HEK293 (cell line): ENCODE results near the gene LPIN1.

ENCODE experiments used
- CTCF ChIP-seq: fragments of 450-650 bp; formaldehyde crosslinking; IDR thresholded peaks from 2 replicates; pipeline ENCODE4 v1.5.1; 2016; ENCODE audit warnings: missing biosample characterization, missing genetic modification characterization
- KLF9 ChIP-seq: fragments of 450-650 bp; formaldehyde crosslinking; IDR thresholded peaks from 2 replicates; pipeline ENCODE4 v1.5.1; 2016; ENCODE audit warnings: missing biosample characterization, missing genetic modification characterization, low read depth
- MEIS1 ChIP-seq: sonication (generic); formaldehyde crosslinking; IDR thresholded peaks from 2 replicates; pipeline ENCODE4 v1.8.1; 2022; ENCODE audit warnings: missing genetic modification reagents, mild to moderate bottlenecking, borderline replicate concordance
- PBX3 ChIP-seq: sonication (generic); formaldehyde crosslinking; IDR thresholded peaks from 2 replicates; pipeline ENCODE4 v1.8.1; 2022; ENCODE audit warnings: mild to moderate bottlenecking, moderate library complexity, missing genetic modification reagents
- REST ChIP-seq: fragments of 450-650 bp; formaldehyde crosslinking; IDR thresholded peaks from 2 replicates; pipeline ENCODE4 v1.5.1; 2016; ENCODE audit warnings: missing biosample characterization, missing genetic modification characterization
- ZBTB21 ChIP-seq: fragments of 450-650 bp; formaldehyde crosslinking; IDR thresholded peaks from 2 replicates; pipeline ENCODE4 v1.5.1; 2017; ENCODE audit warnings: missing biosample characterization, missing genetic modification characterization
- ZFP37 ChIP-seq: fragments of 450-650 bp; formaldehyde crosslinking; IDR thresholded peaks from 2 replicates; pipeline ENCODE4 v1.5.1; 2016; ENCODE audit warnings: missing biosample characterization, missing genetic modification characterization
- ZNF10 ChIP-seq: fragments of 450-650 bp; formaldehyde crosslinking; IDR thresholded peaks from 2 replicates; pipeline ENCODE4 v1.5.1; 2017; ENCODE audit warnings: missing biosample characterization, missing genetic modification characterization
- ZNF140 ChIP-seq: fragments of 450-650 bp; formaldehyde crosslinking; IDR thresholded peaks from 2 replicates; pipeline ENCODE4 v1.5.1; 2016; ENCODE audit warnings: missing biosample characterization, missing genetic modification characterization
- ZNF24 ChIP-seq: fragments of 450-650 bp; formaldehyde crosslinking; IDR thresholded peaks from 2 replicates; pipeline ENCODE4 v1.5.1; 2016; ENCODE audit warnings: missing biosample characterization, missing genetic modification characterization
- ZNF274 ChIP-seq, 2 experiments: fragments of 200-500 bp in 1 of 2; fragments of 450-650 bp in 1 of 2; sonication (Bioruptor generic) in 1 of 2; formaldehyde crosslinking in 1 of 2; IDR thresholded peaks; 2 replicates each; pipeline versions ENCODE4 v1.5.1 to v1.6.1; 2014 to 2016; ENCODE audit warnings: borderline replicate concordance in 1 of 2, inconsistent platforms in 1 of 2, low read length in 1 of 2, missing biosample characterization in 1 of 2, missing genetic modification characterization in 1 of 2
- ZNF76 ChIP-seq: fragments of 450-650 bp; formaldehyde crosslinking; IDR thresholded peaks from 2 replicates; pipeline ENCODE4; 2016; ENCODE audit warnings: low read depth, missing biosample characterization, missing genetic modification characterization, borderline replicate concordance

- TF ChIP-seq KLF9 (tag by site-specific recombination) (no peak), ZNF24 (tag by site-specific recombination) (no peak), ZNF10 (tag by site-specific recombination) (no peak), CTCF (tag by site-specific recombination) (no peak), ZBTB21 (tag by site-specific recombination) (no peak), ZNF76 (tag by site-specific recombination) (no peak), ZNF274 (IDR thresholded peaks at IDR 0.05; ENCODE audit: low read length) (no peak), ZNF274 (tag by site-specific recombination; IDR thresholded peaks at IDR 0.05; ENCODE audit: borderline replicate concordance) (no peak), PBX3 (CRISPR knock-in tag) (no peak), REST (tag by site-specific recombination) (no peak), ZNF140 (tag by site-specific recombination) (no peak), MEIS1 (CRISPR knock-in tag) (no peak), ZFP37 (no peak)
Observed at GRCh38 chr2:11869391-11869991, 123.1 kb downstream of the LPIN1 start.
